Measurements from ENCODE around the gene NDUFA3. TPM values are rescaled to one million over a fixed set of nuclear protein-coding genes. Genes with fewer than 3 reads are reported as not detected.

The NDUFA3 gene
- total and polyA plus RNA-seq, 2 of the 13 experiments (the other 11 are each of a cell fraction or from before 2014, with no cell fraction given) = 31.6 to 75.4 TPM

DNA sequence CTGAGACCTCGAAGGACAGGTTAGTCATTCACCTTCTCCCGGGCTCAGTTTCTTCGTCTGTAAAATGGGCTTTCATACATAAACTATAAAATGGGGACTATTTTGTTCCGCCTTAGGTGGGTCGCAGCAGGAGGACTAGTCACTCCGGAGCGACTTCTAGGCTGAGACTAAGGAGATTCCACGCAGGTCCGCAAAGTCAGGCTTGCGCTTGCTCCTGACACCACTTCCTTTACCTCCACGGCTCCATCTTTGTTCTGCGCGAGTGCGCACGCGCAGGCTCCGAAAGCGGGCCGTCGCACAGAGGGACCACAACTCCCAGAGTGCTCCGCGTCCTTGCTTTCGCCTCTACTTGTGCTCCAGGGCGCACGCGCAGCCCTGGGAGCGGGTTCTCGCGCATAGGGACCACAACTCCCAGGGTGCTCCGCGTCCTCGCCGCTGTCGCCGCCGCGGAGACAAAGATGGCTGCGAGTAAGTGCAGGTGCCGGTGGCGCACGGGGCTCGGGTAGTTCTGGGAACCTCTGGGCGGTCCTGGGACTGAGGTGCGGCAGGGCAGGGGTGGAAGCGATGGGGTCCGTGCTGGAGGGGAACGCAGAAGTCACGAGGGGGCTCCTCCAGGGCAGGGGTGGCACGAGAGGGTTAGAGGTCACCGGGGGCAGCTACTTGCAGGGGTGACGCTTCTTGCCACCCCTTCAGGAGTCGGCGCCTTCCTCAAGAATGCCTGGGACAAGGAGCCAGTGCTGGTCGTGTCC is at the start of gene NDUFA3 (continued):
- TF ChIP-seq CAMTA2 (CRISPR knock-in tag; IDR thresholded peaks at IDR 0.05; ENCODE audit: borderline replicate concordance) (peak; percentile 66; the same call in 1 of the 2 replicates), ESRRA (CRISPR knock-in tag; IDR thresholded peaks at IDR 0.05; ENCODE audit: low read depth) (peak; percentile 56; the same call in 1 of the 2 replicates), ZNF33B (CRISPR knock-in tag; IDR thresholded peaks at IDR 0.05) (peak; percentile 70; the same call in 1 of the 2 replicates), IRF2 (CRISPR knock-in tag; IDR thresholded peaks at IDR 0.05) (peak; percentile 99), RARA (CRISPR knock-in tag; IDR thresholded peaks at IDR 0.05) (no peak), YEATS2 (CRISPR knock-in tag; IDR thresholded peaks at IDR 0.05; ENCODE audit: borderline replicate concordance) (peak; percentile 73; the same call in 1 of the 2 replicates), ZMYM4 (CRISPR knock-in tag; IDR thresholded peaks at IDR 0.05) (peak; percentile 46; the same call in 1 of the 2 replicates), ZNF605 (CRISPR knock-in tag; IDR thresholded peaks at IDR 0.05) (no peak), ZNF264 (CRISPR knock-in tag; IDR thresholded peaks at IDR 0.05) (0 out of 2 replicates have a peak, but pooled peaks have one; percentile 40), ZNF350 (CRISPR knock-in tag; IDR thresholded peaks at IDR 0.05; ENCODE audit: borderline replicate concordance, low read depth) (peak; percentile 87; the same call in 1 of the 2 replicates), BORCS8-MEF2B (CRISPR knock-in tag; IDR thresholded peaks at IDR 0.05) (no peak; the same call in 1 of the 2 replicates), XBP1 (CRISPR knock-in tag; IDR thresholded peaks at IDR 0.05) (no peak), ERF (CRISPR knock-in tag; IDR thresholded peaks at IDR 0.05) (peak; percentile 84), YEATS4 (CRISPR knock-in tag; IDR thresholded peaks at IDR 0.05; ENCODE audit: borderline replicate concordance) (0 out of 2 replicates have a peak, but pooled peaks have one; percentile 36), POLR2G (IDR thresholded peaks at IDR 0.05; ENCODE audit: low read depth, low read length) (peak; percentile 86), ZNF792 (CRISPR knock-in tag; IDR thresholded peaks at IDR 0.05) (peak; percentile 81)
- TF ChIP-seq, protein P1, sequence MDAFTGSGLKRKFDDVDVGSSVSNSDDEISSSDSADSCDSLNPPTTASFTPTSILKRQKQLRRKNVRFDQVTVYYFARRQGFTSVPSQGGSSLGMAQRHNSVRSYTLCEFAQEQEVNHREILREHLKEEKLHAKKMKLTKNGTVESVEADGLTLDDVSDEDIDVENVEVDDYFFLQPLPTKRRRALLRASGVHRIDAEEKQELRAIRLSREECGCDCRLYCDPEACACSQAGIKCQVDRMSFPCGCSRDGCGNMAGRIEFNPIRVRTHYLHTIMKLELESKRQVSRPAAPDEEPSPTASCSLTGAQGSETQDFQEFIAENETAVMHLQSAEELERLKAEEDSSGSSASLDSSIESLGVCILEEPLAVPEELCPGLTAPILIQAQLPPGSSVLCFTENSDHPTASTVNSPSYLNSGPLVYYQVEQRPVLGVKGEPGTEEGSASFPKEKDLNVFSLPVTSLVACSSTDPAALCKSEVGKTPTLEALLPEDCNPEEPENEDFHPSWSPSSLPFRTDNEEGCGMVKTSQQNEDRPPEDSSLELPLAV (CRISPR knock-in tag; conservative IDR thresholded peaks at IDR 0.05; ENCODE audit: low read depth) = no peak
- TF ChIP-seq, protein P2, sequence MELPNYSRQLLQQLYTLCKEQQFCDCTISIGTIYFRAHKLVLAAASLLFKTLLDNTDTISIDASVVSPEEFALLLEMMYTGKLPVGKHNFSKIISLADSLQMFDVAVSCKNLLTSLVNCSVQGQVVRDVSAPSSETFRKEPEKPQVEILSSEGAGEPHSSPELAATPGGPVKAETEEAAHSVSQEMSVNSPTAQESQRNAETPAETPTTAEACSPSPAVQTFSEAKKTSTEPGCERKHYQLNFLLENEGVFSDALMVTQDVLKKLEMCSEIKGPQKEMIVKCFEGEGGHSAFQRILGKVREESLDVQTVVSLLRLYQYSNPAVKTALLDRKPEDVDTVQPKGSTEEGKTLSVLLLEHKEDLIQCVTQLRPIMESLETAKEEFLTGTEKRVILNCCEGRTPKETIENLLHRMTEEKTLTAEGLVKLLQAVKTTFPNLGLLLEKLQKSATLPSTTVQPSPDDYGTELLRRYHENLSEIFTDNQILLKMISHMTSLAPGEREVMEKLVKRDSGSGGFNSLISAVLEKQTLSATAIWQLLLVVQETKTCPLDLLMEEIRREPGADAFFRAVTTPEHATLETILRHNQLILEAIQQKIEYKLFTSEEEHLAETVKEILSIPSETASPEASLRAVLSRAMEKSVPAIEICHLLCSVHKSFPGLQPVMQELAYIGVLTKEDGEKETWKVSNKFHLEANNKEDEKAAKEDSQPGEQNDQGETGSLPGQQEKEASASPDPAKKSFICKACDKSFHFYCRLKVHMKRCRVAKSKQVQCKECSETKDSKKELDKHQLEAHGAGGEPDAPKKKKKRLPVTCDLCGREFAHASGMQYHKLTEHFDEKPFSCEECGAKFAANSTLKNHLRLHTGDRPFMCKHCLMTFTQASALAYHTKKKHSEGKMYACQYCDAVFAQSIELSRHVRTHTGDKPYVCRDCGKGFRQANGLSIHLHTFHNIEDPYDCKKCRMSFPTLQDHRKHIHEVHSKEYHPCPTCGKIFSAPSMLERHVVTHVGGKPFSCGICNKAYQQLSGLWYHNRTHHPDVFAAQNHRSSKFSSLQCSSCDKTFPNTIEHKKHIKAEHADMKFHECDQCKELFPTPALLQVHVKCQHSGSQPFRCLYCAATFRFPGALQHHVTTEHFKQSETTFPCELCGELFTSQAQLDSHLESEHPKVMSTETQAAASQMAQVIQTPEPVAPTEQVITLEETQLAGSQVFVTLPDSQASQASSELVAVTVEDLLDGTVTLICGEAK (IDR thresholded peaks at IDR 0.05) = no peak; the same call in 1 of the 2 replicates
- TF ChIP-seq, protein P2 (CRISPR knock-in tag; IDR thresholded peaks at IDR 0.05) = peak; percentile 99
